ENCODE measurements around the gene CNIH4.

DNA sequence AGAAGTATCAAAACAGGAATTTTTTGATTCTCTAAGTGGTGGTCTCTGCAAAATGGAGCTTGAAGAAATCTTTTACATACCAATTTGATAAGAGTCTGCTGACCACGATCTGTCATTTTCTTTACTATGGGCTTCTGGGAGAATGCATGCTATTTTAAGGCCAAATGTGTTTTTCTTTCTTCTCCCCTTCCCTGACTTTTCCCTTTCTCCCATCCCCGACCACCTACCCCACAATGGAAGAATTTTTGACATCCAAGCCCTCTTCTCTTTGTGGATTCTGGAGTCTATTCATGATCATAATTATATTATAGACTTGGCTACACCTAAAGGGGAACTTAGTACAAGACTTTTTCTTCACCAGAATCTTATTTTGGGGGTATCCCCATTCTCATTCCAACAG, 31.3 kb downstream of the CNIH4 start:
- TF ChIP-seq, protein P1, sequence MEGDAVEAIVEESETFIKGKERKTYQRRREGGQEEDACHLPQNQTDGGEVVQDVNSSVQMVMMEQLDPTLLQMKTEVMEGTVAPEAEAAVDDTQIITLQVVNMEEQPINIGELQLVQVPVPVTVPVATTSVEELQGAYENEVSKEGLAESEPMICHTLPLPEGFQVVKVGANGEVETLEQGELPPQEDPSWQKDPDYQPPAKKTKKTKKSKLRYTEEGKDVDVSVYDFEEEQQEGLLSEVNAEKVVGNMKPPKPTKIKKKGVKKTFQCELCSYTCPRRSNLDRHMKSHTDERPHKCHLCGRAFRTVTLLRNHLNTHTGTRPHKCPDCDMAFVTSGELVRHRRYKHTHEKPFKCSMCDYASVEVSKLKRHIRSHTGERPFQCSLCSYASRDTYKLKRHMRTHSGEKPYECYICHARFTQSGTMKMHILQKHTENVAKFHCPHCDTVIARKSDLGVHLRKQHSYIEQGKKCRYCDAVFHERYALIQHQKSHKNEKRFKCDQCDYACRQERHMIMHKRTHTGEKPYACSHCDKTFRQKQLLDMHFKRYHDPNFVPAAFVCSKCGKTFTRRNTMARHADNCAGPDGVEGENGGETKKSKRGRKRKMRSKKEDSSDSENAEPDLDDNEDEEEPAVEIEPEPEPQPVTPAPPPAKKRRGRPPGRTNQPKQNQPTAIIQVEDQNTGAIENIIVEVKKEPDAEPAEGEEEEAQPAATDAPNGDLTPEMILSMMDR (IDR thresholded peaks at IDR 0.05): no peak
- TF ChIP-seq POLR2A (IDR thresholded peaks at IDR 0.05): no peak

Measured in thyroid gland (tissue), 4 donors.